Measurements from ENCODE around the gene TAF1B.

Gene TAF1B

GRCh38 chr2:9967053-9967775 is 123.9 kb downstream of the TAF1B start:
- no peak for DNase-seq (ENCODE audit: low spot score)

- DNase-seq (ENCODE audit: low spot score): no peak
Observed at GRCh38 chr2:9968553-9969497, 125.6 kb downstream of the TAF1B start.

- DNase-seq (ENCODE audit: low spot score): no peak
Observed at GRCh38 chr2:9970200-9971044, 127.1 kb downstream of the TAF1B start.

DNA sequence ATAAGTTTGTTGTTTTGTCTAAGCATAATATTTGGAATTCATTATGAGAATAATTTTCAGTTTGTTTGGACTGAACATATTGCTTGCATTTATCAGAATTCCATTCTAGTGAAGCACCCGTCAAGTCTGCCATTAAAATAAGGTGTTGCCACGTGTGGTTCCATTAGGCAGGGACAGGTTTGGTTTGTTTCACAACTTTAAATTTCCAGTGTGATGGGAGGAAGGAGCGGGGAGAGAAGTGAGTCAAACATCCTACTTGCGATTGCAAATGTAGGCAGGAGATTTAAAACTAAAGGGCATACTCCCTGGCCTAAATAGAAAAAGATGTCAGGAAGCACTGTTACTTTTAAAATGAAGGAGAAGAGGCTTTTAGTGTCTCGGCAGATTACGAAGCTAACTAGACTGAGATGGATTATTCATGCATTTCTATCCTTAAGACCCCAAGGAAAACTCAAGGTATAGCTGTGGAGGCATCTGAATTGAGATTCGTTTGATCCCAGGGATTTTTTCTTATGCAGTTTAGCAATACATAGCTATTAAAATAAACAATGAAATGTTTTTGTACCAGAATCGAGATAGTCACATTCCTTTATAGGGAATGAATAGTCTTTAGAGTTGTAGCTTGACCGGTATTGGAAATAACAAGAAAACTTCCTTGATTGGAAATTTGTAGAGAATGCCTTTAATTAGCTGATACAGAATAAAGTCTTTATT is 128.0 kb downstream of the TAF1B start:
- DNase-seq (ENCODE audit: low spot score): no peak

GRCh38 chr2:9971890-9972289 is 128.6 kb downstream of the TAF1B start:
- DNase-seq (ENCODE audit: low spot score): no peak

DNA sequence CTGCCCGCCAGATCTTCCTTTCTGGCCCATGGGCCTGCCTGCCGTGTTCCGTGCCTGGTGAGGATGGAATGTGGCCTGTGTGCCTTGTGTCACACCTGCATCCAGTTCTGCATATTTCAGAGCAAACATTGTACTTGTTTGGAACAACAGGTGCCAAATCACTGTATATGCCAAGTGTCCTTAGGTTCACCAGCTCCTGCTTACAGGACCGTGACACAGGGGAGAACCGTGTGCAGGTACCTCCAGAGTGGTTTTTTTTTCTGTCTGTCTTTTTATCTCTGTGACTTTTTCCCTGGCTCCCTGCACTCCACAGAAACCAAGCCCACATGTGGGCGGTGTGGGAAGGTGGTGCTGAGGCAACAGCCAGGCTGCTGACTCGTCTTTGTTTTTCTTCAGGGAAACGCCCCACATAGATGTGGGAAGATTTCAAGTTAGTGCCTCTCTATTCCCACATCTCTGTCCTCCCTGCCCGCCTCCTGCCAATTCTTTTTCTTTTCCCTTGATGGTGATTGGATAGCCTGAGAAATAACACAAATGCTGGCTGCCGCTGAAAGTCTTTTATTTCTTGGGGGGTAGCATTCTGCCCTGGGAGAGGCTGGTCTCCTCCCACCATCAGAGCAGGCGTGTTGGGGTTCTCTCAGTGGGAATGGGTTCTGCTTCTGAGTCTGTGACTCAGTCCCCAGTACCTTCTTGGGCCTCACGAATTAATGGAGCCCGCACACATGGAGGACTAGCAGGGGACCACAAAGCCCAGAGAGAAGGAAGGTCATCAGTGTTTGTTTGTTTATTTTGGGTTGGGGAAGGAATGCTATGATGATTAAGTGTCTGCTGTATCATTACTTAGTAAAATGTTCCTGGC is 129.6 kb downstream of the TAF1B start:
- peak; percentile 37 for DNase-seq (ENCODE audit: low spot score)

DNA sequence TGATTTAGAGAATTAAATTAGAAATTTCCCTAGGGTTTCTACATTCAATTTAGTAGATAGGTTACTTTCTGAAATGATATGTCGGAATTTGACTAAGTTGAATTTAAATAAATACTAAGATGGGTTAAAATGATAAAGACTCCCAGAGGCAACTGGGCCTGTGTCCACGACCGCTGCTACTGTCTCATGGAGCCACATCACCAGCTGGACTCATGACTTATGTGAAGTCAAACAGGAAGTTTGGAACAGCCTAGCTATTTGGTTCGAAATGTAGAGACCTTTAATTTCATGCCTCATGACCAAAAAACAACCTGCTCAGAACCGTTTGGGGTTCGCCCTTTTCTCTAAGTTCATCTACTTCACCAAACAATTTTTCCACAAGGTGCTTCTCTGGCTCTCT is 130.4 kb downstream of the TAF1B start:
- DNase-seq (ENCODE audit: low spot score): no peak

- DNase-seq (ENCODE audit: low spot score): no peak
Observed at GRCh38 chr2:9974343-9974742, 131.1 kb downstream of the TAF1B start.

- DNase-seq (ENCODE audit: low spot score): no peak
Observed at GRCh38 chr2:9975328-9975727, 132.1 kb downstream of the TAF1B start.

DNA sequence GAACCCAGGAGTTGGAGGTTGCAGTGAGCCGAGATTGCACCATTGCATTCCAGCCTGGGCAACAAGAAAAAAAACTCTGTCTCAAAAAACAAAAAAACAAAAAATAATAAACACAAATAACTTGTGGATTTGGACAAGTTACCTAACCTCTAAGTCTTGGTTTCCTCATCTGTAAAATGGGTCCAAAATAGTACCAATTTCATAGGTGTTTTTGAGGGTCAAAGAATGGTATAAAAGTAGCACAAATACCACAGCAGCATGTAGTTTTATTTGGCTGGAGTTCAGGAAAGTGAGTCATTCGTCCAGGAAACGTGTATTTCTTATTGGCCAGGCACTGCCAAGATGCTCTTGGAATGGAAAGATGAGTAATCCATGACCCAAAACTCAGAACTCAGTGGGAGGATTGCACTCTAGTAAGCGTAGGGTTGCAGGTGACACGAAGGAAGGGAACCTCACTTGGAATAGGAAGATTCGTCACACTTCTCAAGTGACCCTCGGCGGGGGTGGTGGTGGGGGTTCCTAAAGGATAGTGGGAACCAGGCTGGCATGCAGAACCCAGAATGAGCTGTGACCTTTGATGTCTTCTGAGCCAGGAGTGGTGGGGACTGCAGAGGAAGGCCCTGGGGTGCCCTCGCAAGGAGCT is 132.7 kb downstream of the TAF1B start:
- peak; percentile 34 for DNase-seq (ENCODE audit: low spot score)

DNA sequence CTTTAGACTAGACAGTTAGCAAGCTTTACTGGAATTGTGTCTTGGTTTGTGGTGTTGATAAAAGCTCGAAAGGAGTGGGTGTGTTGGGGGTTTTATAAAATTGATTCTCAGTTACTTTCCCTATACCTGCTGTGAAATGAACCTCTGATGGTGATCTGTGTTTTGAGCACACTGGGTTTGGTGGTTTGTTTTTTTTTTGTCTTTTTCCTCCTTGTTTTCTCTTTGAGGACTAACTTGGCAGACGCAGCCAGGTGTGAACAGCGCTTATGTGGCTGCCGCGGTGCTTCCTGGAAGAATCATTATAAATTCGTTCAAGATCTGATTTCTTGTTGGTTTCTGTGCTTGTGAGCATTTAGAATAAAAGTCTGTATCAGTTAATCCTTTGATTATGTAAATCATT is 136.7 kb downstream of the TAF1B start:
- DNase-seq (ENCODE audit: low spot score): no peak

DNA sequence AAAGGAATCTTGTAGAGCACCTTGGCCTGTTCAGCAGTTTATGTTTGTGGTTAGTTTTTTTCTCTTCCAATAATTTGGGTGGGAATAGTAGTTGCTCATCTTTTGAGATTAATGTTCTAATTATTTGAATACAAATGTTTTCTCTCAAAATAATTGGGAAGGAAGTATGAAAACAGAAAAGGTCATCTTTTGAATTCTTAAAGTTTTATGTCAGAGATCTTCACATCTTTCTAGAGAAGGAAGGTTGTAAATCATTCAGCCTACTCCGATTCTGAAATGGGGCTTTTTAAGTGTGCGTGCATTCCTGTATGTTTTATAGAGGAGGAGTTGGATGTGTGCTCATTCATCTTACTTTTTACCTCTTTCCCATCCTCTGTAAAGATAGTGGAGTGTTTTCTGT is 137.2 kb downstream of the TAF1B start:
- DNase-seq (ENCODE audit: low spot score): no peak

- no peak for DNase-seq (ENCODE audit: low spot score)
Observed at GRCh38 chr2:9981655-9982054, 138.4 kb downstream of the TAF1B start.

DNA sequence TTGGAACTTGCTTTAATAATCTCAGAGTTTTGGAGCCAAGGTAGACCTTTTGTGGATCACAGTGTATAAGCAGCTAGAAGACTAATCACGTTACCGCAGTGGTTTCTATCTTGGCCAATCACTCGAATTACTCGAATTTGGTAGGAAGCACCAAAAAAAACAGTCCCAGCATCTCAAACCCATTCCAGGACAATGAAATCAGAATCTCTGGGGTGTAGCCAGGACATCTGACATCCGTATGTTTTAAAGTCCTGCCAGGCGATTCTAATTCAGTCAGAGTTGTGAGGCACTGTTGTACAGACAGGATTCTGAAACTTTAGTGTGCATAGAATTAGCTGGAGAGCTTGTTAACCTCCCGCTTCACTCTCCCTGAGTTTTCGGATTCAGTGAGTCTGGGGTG is 139.0 kb downstream of the TAF1B start:
- no peak for DNase-seq (ENCODE audit: low spot score)

DNA sequence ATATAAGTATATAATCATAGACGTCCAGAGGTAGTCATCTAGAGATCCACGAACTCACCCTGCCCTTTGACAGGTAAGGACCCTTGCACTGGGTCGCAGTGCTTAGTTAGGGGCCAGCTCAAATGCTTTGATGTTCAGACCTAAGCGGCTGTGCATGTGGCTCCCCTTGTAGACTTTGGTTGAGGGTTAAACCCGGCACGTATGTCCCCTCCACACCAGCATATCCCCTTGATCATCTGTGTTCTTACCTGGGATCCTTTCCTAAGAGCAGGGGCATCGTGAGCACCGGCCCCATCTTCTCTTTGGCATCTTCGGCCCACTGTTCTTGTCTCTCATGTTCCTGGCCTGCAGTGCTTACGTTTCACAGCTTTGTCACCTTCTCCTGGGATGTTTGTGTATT is 139.6 kb downstream of the TAF1B start:
- DNase-seq (ENCODE audit: low spot score): no peak

GRCh38 chr2:9983401-9984216 is 140.3 kb downstream of the TAF1B start:
- DNase-seq (ENCODE audit: low spot score): no peak

Data from iPS-NIHi11 (cell line).